ENCODE measurements around the gene NDUFAF7. TPM values are rescaled to one million over a fixed set of nuclear protein-coding genes. Genes with fewer than 3 reads are reported as not detected.

The NDUFAF7 gene
- total and polyA plus RNA-seq, 9 of the 15 experiments (the other 6 are each of a cell fraction or from before 2014, with no cell fraction given) = 14.9 to 41.6 (median 23.9) TPM

DNA sequence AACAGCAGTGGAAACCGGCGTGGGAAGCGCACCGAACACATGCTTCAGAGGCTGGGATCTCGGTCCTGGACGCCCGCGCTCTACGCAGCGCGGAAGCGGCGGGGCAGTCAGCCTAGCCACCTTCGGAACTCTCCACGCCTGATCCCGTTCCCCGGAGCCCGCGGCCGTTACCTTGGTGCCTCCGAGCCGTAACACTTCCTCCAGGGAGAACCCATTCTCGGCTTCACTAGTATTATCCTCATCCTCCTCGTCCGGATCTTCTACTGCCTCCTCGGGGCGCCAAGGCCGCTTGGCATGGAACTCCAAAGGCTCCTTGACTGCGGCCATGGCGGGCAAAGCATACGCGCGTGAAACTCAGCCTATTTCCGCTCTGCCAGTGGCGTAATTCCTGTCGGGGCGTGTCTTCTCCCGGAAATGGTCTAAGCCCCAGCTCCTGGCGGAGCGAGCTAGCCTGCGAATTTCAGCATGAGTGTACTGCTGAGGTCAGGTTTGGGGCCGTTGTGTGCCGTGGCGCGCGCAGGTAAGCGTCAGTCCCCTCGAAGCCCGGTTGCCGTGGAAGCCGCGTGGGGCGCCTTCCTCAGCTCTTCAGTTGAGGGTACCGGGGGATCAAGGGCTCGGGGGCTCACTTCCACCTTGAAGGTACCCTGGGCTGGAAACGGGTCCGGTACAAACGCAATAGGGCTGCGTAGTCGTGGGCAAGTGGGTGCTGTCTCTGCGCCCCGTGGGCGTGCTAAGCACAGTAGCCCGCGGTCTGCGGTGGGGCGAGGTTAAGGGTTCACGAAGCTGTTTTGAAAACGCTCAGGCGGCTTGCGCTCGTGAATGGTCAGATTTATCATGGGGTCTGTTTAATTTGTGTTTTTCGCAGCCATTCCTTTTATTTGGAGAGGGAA, at the start of gene NDUFAF7, which contains the start of gene CEBPZ (continued):
- TF ChIP-seq CHD1 (IDR thresholded peaks at IDR 0.05; ENCODE audit: low read length) = no peak
- no peak for TF ChIP-seq ZEB2 (IDR thresholded peaks at IDR 0.05)
- no peak for TF ChIP-seq ILK (tag; IDR thresholded peaks at IDR 0.05; ENCODE audit: borderline replicate concordance, low read depth)
- TF ChIP-seq HLTF (IDR thresholded peaks at IDR 0.05) = no peak
- TF ChIP-seq, protein P1, sequence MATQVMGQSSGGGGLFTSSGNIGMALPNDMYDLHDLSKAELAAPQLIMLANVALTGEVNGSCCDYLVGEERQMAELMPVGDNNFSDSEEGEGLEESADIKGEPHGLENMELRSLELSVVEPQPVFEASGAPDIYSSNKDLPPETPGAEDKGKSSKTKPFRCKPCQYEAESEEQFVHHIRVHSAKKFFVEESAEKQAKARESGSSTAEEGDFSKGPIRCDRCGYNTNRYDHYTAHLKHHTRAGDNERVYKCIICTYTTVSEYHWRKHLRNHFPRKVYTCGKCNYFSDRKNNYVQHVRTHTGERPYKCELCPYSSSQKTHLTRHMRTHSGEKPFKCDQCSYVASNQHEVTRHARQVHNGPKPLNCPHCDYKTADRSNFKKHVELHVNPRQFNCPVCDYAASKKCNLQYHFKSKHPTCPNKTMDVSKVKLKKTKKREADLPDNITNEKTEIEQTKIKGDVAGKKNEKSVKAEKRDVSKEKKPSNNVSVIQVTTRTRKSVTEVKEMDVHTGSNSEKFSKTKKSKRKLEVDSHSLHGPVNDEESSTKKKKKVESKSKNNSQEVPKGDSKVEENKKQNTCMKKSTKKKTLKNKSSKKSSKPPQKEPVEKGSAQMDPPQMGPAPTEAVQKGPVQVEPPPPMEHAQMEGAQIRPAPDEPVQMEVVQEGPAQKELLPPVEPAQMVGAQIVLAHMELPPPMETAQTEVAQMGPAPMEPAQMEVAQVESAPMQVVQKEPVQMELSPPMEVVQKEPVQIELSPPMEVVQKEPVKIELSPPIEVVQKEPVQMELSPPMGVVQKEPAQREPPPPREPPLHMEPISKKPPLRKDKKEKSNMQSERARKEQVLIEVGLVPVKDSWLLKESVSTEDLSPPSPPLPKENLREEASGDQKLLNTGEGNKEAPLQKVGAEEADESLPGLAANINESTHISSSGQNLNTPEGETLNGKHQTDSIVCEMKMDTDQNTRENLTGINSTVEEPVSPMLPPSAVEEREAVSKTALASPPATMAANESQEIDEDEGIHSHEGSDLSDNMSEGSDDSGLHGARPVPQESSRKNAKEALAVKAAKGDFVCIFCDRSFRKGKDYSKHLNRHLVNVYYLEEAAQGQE (IDR thresholded peaks at IDR 0.05; ENCODE audit: borderline replicate concordance) = peak; percentile 24
- TF ChIP-seq, protein P1 (CRISPR knock-in tag; IDR thresholded peaks at IDR 0.05; ENCODE audit: low read depth) = no peak
- no peak for TF ChIP-seq ZNF197 (CRISPR knock-in tag; IDR thresholded peaks at IDR 0.05; ENCODE audit: low read depth)
- TF ChIP-seq, protein P2, sequence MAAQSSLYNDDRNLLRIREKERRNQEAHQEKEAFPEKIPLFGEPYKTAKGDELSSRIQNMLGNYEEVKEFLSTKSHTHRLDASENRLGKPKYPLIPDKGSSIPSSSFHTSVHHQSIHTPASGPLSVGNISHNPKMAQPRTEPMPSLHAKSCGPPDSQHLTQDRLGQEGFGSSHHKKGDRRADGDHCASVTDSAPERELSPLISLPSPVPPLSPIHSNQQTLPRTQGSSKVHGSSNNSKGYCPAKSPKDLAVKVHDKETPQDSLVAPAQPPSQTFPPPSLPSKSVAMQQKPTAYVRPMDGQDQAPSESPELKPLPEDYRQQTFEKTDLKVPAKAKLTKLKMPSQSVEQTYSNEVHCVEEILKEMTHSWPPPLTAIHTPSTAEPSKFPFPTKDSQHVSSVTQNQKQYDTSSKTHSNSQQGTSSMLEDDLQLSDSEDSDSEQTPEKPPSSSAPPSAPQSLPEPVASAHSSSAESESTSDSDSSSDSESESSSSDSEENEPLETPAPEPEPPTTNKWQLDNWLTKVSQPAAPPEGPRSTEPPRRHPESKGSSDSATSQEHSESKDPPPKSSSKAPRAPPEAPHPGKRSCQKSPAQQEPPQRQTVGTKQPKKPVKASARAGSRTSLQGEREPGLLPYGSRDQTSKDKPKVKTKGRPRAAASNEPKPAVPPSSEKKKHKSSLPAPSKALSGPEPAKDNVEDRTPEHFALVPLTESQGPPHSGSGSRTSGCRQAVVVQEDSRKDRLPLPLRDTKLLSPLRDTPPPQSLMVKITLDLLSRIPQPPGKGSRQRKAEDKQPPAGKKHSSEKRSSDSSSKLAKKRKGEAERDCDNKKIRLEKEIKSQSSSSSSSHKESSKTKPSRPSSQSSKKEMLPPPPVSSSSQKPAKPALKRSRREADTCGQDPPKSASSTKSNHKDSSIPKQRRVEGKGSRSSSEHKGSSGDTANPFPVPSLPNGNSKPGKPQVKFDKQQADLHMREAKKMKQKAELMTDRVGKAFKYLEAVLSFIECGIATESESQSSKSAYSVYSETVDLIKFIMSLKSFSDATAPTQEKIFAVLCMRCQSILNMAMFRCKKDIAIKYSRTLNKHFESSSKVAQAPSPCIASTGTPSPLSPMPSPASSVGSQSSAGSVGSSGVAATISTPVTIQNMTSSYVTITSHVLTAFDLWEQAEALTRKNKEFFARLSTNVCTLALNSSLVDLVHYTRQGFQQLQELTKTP (IDR thresholded peaks at IDR 0.05; ENCODE audit: low read depth in 1 of 2, partially characterized antibody in 2 of 2) = no peak
- no peak for TF ChIP-seq JUN (IDR thresholded peaks at IDR 0.05; ENCODE audit: borderline replicate concordance, low read depth, low read length)
- TF ChIP-seq JUN (CRISPR knock-in tag; IDR thresholded peaks at IDR 0.05; ENCODE audit: borderline replicate concordance) = no peak
- TF ChIP-seq CREM (IDR thresholded peaks at IDR 0.05; ENCODE audit: low read depth) = peak; percentile 90
- no peak for TF ChIP-seq RBM14 (IDR thresholded peaks at IDR 0.05; ENCODE audit: borderline replicate concordance, insufficient read depth, low read depth, low read length)
- no peak for TF ChIP-seq MEIS2 (IDR thresholded peaks at IDR 0.05; ENCODE audit: partially characterized antibody)
- no peak for TF ChIP-seq ZSCAN32 (CRISPR knock-in tag; IDR thresholded peaks at IDR 0.05)
- no peak for TF ChIP-seq NONO (IDR thresholded peaks at IDR 0.05; ENCODE audit: low read depth in 2 of 2, low read length in 1 of 2)
- TF ChIP-seq TGIF2 (CRISPR knock-in tag; IDR thresholded peaks at IDR 0.05) = no peak

Measured in K562 (cell line).